Common myeloid progenitor, CD34-positive (primary cell): ENCODE data around the gene ZNF695.

Experiments used
- CTCF ChIA-PET: fragments of 350-600 bp; sonication (Branson Sonifier 250); formaldehyde crosslinking; loops from one replicate; lab custom pipeline; 2021; ENCODE audit warnings: antibody characterized with exemption; lab: Charles Lee
- POLR2A ChIA-PET: fragments of 350-600 bp; sonication (Branson Sonifier 250); formaldehyde crosslinking; loops from one replicate; lab custom pipeline; 2021; ENCODE audit warnings: antibody characterized with exemption; lab: Charles Lee
- DNase-seq, 3 donors: peaks; one replicate each; pipeline versions ENCODE4 v3.0.0 to v3.0.0-alpha.2; 2013
- H3K27ac ChIP-seq, 2 experiments: 1 replicate in 1 of 2; 2 replicates in 1 of 2; pipeline ENCODE4 v1.7.0; 2013; ENCODE audit warnings: inconsistent platforms in 2 of 2, low read length in 2 of 2, mild to moderate bottlenecking in 2 of 2, low read depth in 1 of 2, moderate library complexity in 1 of 2; ENCODE audit not compliant: severe bottlenecking in 2 of 2, insufficient read depth in 1 of 2, poor library complexity in 1 of 2
- H3K27me3 ChIP-seq, 5 experiments: replicated peaks in 2 of 5; 1 replicate in 3 of 5; 2 replicates in 2 of 5; pipeline versions ENCODE4 v1.6.1 to v1.7.0; 2013; ENCODE audit warnings: low read length in 4 of 5, mild to moderate bottlenecking in 2 of 5, moderate library complexity in 2 of 5, inconsistent platforms in 1 of 5; ENCODE audit not compliant: insufficient read depth in 5 of 5, control insufficient read depth in 4 of 5
- H3K36me3 ChIP-seq, 4 experiments: 1 replicate in 2 of 4; 2 replicates in 2 of 4; pipeline versions ENCODE4 v1.6.1 to v1.7.0; 2013; ENCODE audit warnings: low read length in 3 of 4, control low read depth in 1 of 4, mild to moderate bottlenecking in 1 of 4; ENCODE audit not compliant: control insufficient read depth in 4 of 4, insufficient read depth in 4 of 4
- H3K4me1 ChIP-seq, 4 experiments: 1 replicate in 3 of 4; 2 replicates in 1 of 4; pipeline versions ENCODE4 v1.6.1 to v1.7.1; 2013; ENCODE audit warnings: low read length in 3 of 4, mild to moderate bottlenecking in 3 of 4, control low read depth in 1 of 4, inconsistent platforms in 1 of 4, moderate library complexity in 1 of 4; ENCODE audit not compliant: control insufficient read depth in 4 of 4, insufficient read depth in 4 of 4; ENCODE audit errors: control extremely low read depth in 1 of 4
- H3K4me3 ChIP-seq, 7 experiments: 1 replicate in 4 of 7; 2 replicates in 3 of 7; pipeline versions ENCODE4 v1.5.1 to v1.7.0; 2013; ENCODE audit warnings: mild to moderate bottlenecking in 7 of 7, low read length in 6 of 7, moderate library complexity in 6 of 7, inconsistent platforms in 2 of 7, low read depth in 2 of 7, control low read depth in 1 of 7; ENCODE audit not compliant: insufficient read depth in 4 of 7, control insufficient read depth in 1 of 7; ENCODE audit errors: extremely low read depth in 1 of 7
- H3K9me3 ChIP-seq, 5 experiments: 1 replicate in 4 of 5; 2 replicates in 1 of 5; pipeline versions ENCODE4 v1.6.1 to v1.7.1; 2013; ENCODE audit warnings: low read length in 4 of 5, mild to moderate bottlenecking in 2 of 5, inconsistent platforms in 1 of 5, low read depth in 1 of 5, moderate library complexity in 1 of 5; ENCODE audit not compliant: control insufficient read depth in 4 of 5, insufficient read depth in 2 of 5; ENCODE audit errors: control extremely low read depth in 1 of 5
- WGBS: methylation state at CpG from one replicate; pipeline ENCODE4 v1.1.5; 2013; ENCODE audit not compliant: insufficient coverage; 5-methylcytosine and 5-hydroxymethylcytosine counted together

Gene ZNF695

GRCh38 chr1:246947255-246947654 is 60.6 kb downstream of the ZNF695 start:
- no peaks in the 10 kb centered on the region for H3K36me3 ChIP-seq
- ChIA-PET POLR2A (no interaction called here), CTCF (interaction anchor here (1.0 to 1.4 kb wide), 2 partner anchors 40 to 146 kb away, joined by 3 to 4 read pairs; no protein-coding TSS in a partner anchor)
- no peaks in the 10 kb centered on the region for H3K27me3 ChIP-seq
- no peak for DNase-seq
- 98% methylated on average over 6 of the region's 7 CpGs for WGBS
- no peak overlapping the region for H3K27ac ChIP-seq
- H3K4me1 ChIP-seq: peaks cover 0 to 3% (median 2%) of the 10 kb centered on the region in 4 experiments
- no peak overlapping the region for H3K4me3 ChIP-seq
- no peaks in the 10 kb centered on the region for H3K9me3 ChIP-seq

DNA sequence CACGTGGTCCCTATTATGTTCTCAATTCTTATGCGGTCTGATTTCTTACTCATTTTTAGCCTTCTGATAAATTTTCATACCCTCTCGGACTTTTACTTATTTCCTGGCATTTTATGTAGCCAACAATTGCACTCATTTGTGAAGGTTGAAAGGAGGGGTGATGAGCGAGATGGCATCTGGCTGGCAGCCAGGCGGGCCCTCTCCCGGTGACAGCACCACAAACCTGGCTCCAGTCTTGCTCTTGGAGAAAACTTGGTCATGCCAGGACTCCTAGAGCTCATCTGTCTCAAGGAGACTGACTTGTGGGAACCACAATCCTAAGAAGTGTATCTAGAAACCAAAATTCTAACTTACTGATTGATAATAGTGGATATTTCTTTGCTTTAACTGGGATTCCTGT is 61.5 kb downstream of the ZNF695 start:
- POLR2A ChIA-PET: interaction anchor here (0.6 kb wide), 1 partner anchor 751 kb away, joined by 3 read pairs; no protein-coding TSS in a partner anchor
- no peak overlapping the region for H3K27ac ChIP-seq
- WGBS: 100% methylated on average over 4 of the region's 6 CpGs
- CTCF ChIA-PET: interaction anchor here (0.5 to 1.0 kb wide), 2 partner anchors 34 to 146 kb away, joined by 3 read pairs; no protein-coding TSS in a partner anchor
- H3K27me3 ChIP-seq: no peaks in the 10 kb centered on the region
- H3K36me3 ChIP-seq: no peaks in the 10 kb centered on the region
- H3K4me3 ChIP-seq: no peak overlapping the region
- H3K9me3 ChIP-seq: no peaks in the 10 kb centered on the region
- H3K4me1 ChIP-seq: peaks cover 0 to 3% (median 2%) of the 10 kb centered on the region in 4 experiments
- no peak for DNase-seq
